ENCODE measurements around the gene SMYD3. TPM values are rescaled to one million over a fixed set of nuclear protein-coding genes. Genes with fewer than 3 reads are reported as not detected.

Gene SMYD3
- total RNA-seq, 2 donors from 2014 or later = 16.2 to 16.4 TPM

DNA sequence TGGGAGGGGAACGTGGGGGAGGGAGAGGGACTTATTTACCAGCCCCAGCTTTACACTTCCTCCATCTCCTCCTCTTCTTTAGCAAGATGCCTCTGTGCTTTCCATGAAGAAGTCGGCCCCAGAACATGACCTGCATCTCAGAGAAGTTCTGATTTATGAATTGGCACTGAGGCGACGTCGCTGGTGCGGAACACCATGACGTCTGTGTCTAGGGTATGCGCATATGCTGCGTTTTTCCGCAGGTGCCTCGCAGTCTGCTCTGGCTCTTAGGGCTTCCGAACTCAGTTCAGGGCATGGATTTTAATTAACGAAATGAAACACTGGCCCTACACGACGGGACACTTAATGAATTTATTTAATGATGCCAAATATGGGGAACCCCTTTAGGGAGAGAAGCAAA, 510.3 kb downstream of the SMYD3 start:
- intact Hi-C loops (cut with DNase I) = loop anchor here (10.0 kb wide), 1 partner anchor 122 kb away; no protein-coding TSS in a partner anchor
- Histone ChIP-seq H3K36me3 (no peaks in the 10 kb centered on the region), H3K27ac (no peak overlapping the region), H3K4me3 (no peak overlapping the region), H3K9ac (ENCODE audit: low read depth in 2 of 2, low read length in 2 of 2) (no peak overlapping the region), H3K9me3 (no peaks in the 10 kb centered on the region), H3K4me1 (no peaks in the 10 kb centered on the region), H3K27me3 (no peaks in the 10 kb centered on the region)
- DNase-seq = no peak
- TF ChIP-seq, protein P1, sequence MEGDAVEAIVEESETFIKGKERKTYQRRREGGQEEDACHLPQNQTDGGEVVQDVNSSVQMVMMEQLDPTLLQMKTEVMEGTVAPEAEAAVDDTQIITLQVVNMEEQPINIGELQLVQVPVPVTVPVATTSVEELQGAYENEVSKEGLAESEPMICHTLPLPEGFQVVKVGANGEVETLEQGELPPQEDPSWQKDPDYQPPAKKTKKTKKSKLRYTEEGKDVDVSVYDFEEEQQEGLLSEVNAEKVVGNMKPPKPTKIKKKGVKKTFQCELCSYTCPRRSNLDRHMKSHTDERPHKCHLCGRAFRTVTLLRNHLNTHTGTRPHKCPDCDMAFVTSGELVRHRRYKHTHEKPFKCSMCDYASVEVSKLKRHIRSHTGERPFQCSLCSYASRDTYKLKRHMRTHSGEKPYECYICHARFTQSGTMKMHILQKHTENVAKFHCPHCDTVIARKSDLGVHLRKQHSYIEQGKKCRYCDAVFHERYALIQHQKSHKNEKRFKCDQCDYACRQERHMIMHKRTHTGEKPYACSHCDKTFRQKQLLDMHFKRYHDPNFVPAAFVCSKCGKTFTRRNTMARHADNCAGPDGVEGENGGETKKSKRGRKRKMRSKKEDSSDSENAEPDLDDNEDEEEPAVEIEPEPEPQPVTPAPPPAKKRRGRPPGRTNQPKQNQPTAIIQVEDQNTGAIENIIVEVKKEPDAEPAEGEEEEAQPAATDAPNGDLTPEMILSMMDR (IDR thresholded peaks at IDR 0.05) = no peak

DNA sequence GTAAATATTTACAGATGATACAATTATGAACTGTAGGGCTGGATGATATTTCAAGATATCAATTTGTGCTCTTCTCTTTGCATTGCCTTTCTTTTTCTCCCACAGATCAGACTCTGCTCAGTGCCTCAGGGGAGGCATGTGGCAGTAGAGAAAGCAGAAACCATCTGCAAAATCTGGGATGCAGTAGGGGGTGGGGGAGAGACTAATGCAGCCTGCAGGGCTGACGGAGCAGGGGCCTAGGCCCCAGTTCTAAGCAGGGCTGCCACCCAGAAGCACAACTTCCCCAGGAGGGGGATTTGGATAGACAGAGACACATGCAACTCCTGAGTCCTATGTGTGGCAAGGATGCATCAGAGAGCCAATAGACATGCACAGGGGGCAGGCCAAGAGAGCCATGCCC, 511.6 kb downstream of the SMYD3 start:
- H3K9ac ChIP-seq (ENCODE audit: low read depth in 2 of 2, low read length in 2 of 2) = no peak overlapping the region
- H3K27me3 ChIP-seq = no peaks in the 10 kb centered on the region
- no peak overlapping the region for H3K27ac ChIP-seq
- DNase-seq = no peak
- no peaks in the 10 kb centered on the region for H3K36me3 ChIP-seq
- intact Hi-C loops (cut with DNase I) = loop anchor here (10.0 kb wide), 1 partner anchor 121 kb away; no protein-coding TSS in a partner anchor
- no peak overlapping the region for H3K4me3 ChIP-seq
- H3K9me3 ChIP-seq = no peaks in the 10 kb centered on the region
- TF ChIP-seq, protein P1 (IDR thresholded peaks at IDR 0.05) = no peak
- H3K4me1 ChIP-seq = no peaks in the 10 kb centered on the region

DNA sequence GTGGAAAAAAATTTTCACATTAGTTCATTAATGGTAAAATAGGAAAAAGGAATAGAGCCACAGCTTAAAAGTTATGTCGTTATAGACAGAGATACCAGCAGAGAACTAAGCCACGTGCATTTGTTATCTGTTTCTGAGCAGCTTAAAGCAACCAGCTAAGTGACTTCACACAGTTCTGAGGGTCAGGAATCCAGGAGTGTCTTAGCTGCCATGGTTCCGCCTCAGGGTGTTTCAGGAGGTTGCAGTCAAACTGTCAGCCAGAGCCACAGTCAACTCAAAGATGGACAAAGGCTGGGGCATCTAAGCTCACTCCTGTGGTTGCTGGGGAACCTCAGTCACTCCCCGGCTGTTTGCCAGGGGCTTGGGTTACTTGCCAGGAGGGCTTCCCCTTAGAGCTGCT, 515.8 kb downstream of the SMYD3 start:
- no peak for DNase-seq
- no peaks in the 10 kb centered on the region for H3K36me3 ChIP-seq
- no peak overlapping the region for H3K4me3 ChIP-seq
- intact Hi-C loops (cut with DNase I) = loop anchor here (10.0 kb wide), 1 partner anchor 116 kb away; no protein-coding TSS in a partner anchor
- no peak overlapping the region for H3K27ac ChIP-seq
- no peak overlapping the region for H3K9ac ChIP-seq (ENCODE audit: low read depth in 2 of 2, low read length in 2 of 2)
- TF ChIP-seq, protein P1 (IDR thresholded peaks at IDR 0.05) = no peak
- no peaks in the 10 kb centered on the region for H3K27me3 ChIP-seq
- no peaks in the 10 kb centered on the region for H3K4me1 ChIP-seq
- no peaks in the 10 kb centered on the region for H3K9me3 ChIP-seq

DNA sequence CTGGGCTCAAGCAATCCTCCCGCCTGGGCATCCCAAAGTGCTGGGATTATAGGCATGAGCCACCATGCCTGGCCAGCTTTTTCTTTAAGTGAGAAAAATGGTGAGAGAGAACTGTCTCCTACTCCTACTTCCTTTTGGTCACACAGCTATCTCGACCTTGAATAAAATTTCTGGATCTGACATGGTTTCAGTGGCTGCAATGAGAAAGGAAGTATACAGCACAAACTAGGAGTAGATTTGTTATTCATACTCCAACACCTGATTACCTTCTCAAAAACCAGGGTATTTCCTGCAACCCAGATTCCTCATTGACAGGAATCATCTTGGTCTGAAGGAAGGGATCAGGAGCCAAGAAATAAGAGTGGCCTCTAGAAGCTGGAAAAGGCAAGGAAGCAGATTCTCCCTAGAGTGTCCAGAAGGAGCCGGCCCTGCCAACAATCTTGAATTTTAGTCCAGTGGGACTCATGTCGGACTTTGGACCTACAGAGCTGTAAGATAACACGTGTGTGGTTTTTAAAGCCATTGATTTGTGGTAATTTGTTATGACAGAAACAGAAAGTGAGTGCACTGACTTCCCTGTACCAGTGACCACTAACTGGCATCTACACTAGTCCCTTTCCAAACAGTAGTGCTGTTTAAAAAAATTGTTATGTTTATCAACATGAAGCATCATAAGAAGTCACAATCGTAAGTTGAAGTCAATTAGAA, 516.6 kb downstream of the SMYD3 start:
- no peaks in the 10 kb centered on the region for H3K9me3 ChIP-seq
- no peak for DNase-seq
- no peaks in the 10 kb centered on the region for H3K4me1 ChIP-seq
- H3K27me3 ChIP-seq = no peaks in the 10 kb centered on the region
- H3K9ac ChIP-seq (ENCODE audit: low read depth in 2 of 2, low read length in 2 of 2) = no peak overlapping the region
- H3K4me3 ChIP-seq = no peak overlapping the region
- intact Hi-C loops (cut with DNase I) = loop anchor here (10.0 kb wide), 1 partner anchor 116 kb away; no protein-coding TSS in a partner anchor
- H3K27ac ChIP-seq = no peak overlapping the region
- H3K36me3 ChIP-seq = no peaks in the 10 kb centered on the region
- TF ChIP-seq, protein P1 (IDR thresholded peaks at IDR 0.05) = no peak

DNA sequence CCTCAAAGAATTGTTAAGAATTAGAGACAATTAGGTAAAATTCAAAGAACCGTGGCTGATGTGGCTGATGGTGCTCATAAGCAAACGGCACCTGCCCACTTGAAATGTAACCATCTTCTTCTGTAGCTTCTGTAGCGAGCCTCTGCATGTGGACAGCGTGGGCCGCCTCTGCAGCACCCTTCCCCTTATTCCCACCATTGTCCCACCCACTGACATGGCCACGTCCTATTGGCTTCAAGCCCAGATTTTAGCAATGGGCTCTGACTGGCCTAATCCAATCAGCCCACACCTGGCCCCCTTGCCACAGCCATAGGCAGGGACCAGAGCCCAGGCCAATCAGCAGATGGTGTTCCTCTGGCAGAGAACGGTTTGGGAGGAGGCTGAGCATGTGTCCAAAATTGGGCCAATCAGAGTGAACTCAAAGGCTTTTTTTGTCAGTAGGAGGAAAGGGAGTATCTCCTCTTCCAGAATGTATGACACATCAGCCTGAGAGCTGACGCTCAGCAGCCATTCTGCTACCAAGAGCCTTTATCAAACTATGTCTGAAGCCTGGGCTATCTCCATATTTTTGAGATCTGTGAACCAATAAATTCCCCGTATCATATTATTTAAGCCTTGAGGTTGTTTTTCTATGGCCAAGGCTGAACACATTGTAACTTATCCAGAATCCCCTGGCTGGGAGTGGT, 518.5 kb downstream of the SMYD3 start:
- Histone ChIP-seq H3K9ac (ENCODE audit: low read depth in 2 of 2, low read length in 2 of 2) (no peak overlapping the region), H3K27ac (no peak overlapping the region), H3K4me3 (no peak overlapping the region), H3K4me1 (no peaks in the 10 kb centered on the region), H3K9me3 (no peaks in the 10 kb centered on the region), H3K27me3 (no peaks in the 10 kb centered on the region), H3K36me3 (no peaks in the 10 kb centered on the region)
- intact Hi-C loops (cut with DNase I) = no loop called here
- no peak for DNase-seq
- TF ChIP-seq, protein P1 (IDR thresholded peaks at IDR 0.05) = no peak
